HG02938 (cell line): ENCODE measurements around the gene AHCYL2.
A peak's percentile ranks its signal among the peaks of the same experiment; 100 is the strongest.
"Not testable (repeated sequence)": the region's sequence is repeated elsewhere in the genome, so short reads cannot be mapped to it uniquely, and the experiment has no call there.

ENCODE experiments used
- ATAC-seq: cut with Tn5 transposase; IDR thresholded peaks from one replicate; pipeline ENCODE4 v1.9.1; 2021; ENCODE audit warnings: mild to moderate bottlenecking, moderate library complexity; ENCODE audit not compliant: unreplicated experiment

AHCYL2 gene

GRCh38 chr7:129412501-129412900 lies 187.7 kb downstream of the AHCYL2 start:
- no peak for ATAC-seq

DNA sequence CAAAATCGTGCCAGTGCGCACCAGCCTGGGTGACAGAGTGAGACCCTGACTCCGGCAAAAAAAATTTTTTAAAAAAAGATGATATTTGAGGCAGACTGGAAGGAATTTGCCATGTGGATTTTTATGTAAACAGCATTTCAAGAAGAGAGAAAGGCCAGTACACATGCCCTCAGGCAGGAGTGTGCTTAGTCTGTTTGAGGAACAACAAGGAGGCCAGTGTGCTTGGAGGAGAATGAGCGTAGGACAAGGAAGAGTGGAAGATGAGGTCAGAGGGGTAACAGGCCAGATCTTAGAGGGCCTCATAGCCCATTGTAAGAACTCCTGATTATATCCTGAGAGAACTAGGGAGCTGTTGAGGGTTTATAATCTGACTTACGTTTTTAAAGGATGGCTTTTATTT lies 192.2 kb downstream of the AHCYL2 start:
- ATAC-seq: no peak

DNA sequence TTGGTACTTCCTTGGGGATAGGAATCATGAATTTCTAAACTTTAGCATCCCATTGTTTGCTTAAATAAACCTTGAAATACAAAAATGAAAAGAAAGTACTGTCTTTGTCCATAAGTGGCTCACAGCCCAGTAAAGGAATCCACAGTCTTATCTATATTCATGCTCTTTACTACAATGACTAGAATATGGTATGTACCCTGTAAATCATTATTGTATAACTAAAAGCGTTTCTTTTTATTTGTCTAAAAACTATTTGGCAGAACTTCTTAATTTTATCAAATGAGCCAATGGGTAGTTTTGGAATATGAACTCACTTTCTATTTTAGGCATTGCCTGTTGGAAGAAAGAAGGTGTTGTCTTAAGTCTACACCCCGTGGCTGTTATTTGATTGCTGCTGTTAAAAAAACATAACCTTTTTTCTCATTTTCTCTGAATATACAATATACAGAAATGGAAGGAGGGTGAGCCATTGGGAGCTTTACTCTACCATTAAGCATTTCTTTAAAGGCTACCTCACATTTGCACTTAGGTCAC lies 197.0 kb downstream of the AHCYL2 start:
- no peak for ATAC-seq

- no peak for ATAC-seq
Measured at GRCh38 chr7:129422727-129423126, 197.9 kb downstream of the AHCYL2 start.

DNA sequence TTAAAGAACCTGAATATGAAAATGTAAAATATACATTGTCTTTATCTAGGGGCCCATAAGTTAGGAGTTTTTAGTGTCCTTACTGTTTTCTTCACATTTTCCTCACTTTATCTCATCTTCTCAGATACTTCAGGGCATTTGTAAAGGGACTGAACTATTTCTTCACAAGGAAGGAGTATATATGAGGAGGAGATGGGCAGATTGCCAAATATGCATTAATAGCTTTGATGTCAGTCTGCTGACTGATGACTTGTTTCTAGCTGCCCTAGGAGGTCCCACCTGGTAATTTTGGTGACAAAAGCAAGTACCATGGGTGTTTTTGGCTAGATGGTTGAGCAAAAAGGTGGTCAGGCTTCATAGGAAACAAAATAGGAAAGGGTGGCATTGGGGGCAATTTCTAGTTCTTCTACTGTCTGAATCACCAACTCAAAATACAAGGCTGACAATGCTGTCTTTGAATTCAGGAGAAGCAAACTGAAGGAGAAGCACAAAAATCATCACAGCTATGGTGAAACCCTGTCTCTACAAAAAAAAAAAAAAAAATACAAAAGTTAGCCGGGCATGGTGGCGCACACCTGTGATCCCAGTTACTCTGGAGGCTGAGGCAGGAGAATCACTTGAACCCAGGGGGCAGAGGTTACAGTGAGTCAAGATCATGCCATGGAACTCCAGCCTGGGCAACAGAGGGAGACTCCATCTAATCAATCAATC lies 199.0 kb downstream of the AHCYL2 start:
- no peak for ATAC-seq

- ATAC-seq: no peak
Measured at GRCh38 chr7:129426482-129426881, 201.7 kb downstream of the AHCYL2 start.

DNA sequence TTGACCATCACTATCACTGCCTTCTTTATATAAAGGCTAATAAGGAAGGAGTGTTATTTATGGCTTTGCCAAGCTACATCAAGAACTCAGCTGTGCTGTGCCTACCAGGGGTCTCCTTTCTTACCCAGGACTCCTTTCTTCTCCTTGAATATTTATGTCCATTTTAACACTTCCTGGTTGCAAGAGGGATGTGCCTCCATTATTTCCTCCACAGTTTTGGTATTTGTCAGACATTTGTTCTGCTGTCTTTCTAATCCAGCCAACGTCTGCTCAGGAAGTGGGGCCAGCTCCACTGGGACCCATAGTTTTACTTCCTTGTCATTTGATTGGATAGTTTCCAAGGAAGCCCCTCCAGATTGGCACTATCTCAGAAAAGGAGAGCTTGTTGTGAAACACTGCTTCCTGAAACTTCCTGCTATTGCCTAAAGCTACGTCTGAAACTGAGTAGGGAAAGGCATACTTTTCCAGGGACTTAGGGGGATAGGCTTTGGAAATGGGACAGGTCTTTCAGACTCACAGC lies 202.8 kb downstream of the AHCYL2 start:
- no peak for ATAC-seq

DNA sequence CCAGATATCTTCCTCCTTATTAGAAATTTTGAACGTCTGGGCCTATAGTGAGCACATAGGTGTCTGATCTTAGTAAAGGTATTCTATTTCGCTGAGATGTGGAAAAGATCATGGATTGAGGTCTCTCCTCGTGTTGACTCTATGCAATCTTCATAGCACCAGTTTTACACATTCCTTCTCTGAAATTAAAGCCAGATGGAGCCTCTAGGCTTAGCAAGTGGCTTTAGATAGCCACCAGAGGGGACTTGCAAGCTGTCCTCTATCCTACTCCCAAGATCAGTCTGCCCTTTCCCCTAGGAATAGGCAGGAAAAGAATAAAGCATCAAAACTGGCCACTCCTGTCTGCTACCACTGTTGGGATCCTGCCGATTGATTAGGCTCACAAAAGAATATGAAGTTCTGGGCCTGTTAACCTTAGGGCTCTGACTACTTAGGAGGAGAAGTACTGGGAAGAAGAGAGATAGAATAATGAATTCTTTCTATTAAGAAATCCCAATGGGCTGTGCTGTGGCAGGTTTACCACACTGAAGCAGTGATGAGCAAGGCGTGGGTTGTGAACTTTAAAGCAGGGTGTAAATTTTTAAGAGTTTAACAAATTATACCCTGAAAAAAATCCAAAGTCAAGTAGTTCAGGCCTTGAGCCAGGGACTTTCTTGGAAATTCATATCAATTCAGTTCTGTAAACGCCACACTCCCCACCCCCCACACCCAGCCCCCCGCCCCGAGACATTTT lies 207.2 kb downstream of the AHCYL2 start:
- no peak for ATAC-seq

DNA sequence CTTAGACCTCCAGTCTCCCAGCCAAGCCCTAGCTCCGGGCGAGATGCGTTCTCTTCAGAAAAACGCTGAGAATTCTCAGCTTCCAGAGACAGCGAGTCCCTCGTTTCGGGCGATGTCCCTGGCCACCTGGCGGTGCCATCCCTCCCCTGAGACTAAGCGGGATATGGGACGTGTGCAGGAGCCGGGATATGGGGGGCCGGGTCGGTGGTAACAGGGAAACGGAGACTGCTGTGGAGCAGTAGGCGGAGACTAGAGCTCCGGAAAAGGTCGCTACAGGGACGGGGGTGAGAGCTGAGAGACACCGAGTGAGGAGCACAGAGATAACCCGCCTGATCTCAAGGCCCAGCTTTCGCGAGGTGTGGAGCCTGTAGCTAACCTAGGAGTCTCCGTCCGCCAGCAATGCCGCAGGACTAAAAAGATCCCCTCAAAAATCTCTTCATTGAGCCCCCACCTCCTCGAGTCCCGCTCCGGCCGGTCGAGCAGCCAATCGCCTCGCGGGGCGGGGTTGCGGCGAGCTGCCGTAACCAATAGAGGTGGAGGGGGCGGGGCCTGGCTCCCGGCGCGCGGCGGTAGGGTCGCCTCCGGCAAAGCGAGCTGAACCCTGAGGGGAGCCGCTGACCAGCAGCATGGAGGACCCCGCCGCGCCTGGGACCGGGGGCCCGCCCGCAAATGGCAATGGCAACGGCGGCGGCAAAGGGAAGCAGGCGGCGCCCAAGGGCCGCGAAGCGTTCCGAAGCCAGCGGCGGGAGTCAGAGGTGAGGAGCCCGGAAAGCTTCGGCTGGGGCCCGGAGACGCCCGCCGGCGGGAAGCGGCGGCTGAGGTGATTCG lies 209.2 kb downstream of the AHCYL2 start, which contains the start of gene STRIP2:
TSS of gene STRIP2 (plus strand) at position 586 of the 828 bp plus-strand sequence. CDS start at position 627, 41 bp downstream.
- peak; percentile 91 for ATAC-seq

DNA sequence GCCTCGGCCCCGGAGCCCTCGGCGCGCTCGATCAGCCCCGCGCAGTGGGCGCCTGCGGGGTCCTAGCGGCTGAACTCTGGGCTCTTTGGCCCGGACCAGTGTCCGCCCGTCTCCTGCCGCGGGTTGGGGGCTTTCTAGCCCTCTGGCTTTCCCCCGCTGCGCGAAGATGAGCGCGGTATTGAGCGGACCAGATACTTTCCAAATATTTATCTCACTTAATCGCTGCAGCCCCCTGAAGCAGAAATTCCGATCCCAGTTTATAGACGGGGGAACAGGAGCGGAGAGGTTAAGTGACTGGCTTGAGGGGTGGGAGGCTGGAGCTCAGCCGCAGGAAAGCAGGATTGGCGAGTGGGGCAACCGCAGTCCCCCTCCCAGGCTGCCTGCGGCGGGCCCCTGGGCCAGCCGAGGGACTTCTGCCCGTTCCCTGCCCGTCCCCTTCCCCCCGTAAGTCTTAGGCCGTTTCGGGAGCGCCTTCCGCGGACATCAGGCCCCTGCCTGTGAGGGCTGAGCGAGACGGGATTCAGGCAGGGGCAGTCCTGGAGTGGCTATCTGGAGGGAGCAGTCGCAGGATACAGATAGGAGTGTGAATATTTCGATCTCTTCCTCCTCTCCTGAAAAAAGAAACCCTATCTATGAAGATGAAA lies 210.0 kb downstream of the AHCYL2 start:
- no peak for ATAC-seq

GRCh38 chr7:129435414-129435829 lies 210.6 kb downstream of the AHCYL2 start:
- no peak for ATAC-seq

DNA sequence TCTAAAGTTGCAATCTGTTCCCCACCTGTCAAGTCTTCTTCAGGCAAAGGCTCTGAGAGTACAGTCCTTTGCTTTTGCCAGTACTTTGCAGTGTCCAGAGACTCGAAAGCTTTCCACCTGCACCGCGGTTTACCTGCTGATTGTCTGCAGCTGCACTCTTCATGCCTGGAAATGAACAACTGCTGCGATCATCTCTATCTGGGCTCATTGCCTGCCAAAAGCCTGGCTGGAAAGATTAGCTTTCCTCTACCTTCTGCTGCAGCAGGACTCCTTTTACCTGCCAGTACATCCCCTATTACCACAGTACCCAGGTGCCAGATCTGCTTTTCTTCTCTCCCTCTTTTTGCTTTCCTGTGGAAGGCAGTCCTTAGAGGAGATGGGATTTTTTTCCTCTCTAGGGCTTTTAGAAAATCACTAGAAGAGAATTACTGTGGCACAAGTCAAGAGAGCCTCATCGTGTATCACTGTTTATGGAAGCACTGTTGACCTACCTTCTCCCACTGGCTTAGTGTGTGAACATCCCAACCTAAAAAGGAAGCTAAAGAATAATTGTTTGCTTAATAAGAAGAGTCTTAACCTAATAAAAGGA lies 211.6 kb downstream of the AHCYL2 start:
- ATAC-seq: no peak

DNA sequence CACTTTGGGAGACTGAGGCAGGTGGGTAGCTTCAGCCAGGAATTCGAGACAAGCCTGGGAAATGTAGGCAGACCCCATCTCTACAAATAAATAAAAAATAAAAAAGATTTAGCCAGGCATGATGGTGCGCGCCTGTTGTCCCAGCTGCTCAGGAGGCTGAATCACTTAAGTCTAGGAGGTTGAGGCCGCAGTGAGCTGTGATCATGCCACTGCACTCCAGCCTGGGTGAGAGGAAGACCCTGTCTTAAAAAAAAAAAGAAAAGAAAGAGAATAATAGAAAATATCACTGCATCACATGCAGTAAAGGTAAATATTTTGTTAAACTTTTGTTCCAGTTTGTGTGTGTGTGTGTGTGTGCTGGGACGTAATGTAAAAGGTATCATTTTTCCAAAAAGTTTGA lies 212.4 kb downstream of the AHCYL2 start:
- ATAC-seq: no peak

GRCh38 chr7:129438281-129438838 lies 213.5 kb downstream of the AHCYL2 start:
- no peak for ATAC-seq

GRCh38 chr7:129438839-129439651 lies 214.2 kb downstream of the AHCYL2 start:
- no peak for ATAC-seq

DNA sequence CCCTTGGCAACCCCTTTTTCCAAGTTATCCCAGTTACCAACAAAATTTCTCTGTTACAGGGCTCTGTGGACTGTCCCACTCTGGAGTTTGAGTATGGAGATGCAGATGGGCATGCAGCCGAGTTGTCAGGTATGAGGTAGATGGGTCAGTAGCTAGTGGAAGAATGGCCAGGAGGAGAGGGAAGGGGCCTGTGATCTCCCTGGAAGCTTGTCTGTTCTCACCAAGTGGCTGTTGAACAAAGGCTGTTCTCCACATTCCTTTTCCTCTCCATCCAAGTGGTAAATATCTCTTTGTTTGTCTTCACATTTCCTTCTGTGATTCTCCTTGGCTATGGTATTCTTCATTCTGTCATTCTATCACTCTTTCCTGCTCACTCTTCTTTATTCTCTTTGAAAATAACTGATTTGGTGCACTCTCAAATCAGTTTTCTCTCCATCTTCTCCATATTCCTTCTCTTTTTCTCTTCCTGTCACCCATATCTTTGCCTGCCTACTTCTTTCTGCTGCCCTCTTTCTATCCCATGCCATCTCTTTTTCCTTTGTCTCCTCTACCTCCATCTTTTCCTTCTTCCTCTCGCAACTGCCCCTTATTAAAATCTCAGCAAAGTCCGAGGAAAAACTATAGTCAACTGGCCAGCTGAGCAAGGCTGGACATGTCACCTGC lies 215.3 kb downstream of the AHCYL2 start:
- no peak for ATAC-seq

DNA sequence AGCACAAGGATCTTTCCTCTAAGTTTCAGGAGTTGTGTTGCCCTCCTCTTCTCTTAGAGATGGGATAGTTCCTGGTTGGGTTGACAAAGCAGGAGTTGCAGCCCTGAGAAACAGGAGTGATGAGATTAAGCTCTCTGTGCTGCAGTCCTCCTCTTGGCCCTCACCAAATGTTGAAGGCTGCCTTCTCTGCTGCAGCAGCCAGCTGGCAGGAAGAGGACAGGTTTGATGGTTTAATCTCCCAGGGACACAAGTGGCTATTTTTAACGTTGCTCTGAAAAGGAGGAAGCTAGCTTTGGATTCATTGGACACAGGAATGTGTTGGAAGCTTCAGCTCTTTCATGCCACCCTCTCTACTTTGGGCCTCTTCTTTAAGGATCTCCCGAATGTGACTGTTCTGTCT lies 218.8 kb downstream of the AHCYL2 start:
- no peak for ATAC-seq

DNA sequence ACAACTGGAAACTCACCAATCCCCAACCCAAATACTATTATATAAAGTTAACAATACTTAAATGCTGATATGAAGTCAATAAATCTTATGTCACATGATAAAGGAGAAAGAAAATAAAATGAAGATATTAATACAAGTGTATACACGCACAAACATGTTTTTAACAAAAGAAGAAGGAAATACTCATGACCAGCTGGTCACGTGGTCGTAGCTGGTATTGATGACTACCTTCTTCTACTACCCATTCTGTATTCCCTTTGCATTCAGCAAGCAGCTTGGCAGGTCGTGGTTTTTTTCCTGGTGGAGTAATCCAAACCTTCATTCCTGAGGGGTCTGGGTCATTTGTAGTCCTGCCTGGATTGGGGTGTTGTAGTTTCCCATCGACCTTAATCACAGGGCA lies 219.9 kb downstream of the AHCYL2 start:
- ATAC-seq: not testable (repeated sequence)
